PFSK-1 (cell line): ENCODE measurements around the gene FBN3.

Source experiments
- FOXP2 ChIP-seq: optimal IDR thresholded peaks from 2 replicates; pipeline ENCODE3; 2011; ENCODE audit warnings: borderline replicate concordance, control low read depth, inconsistent platforms; ENCODE audit not compliant: insufficient read depth; ENCODE audit errors: extremely low read length, extremely low read depth
- POLR2AphosphoS5 ChIP-seq: IDR thresholded peaks from 2 replicates; pipeline ENCODE4 v1.6.1; 2012; ENCODE audit warnings: low read depth, mild to moderate bottlenecking, control low read depth, low read length, moderate library complexity
- SIN3A ChIP-seq: IDR thresholded peaks from 2 replicates; pipeline ENCODE4 v1.6.1; 2012; ENCODE audit warnings: mild to moderate bottlenecking, low read length, moderate library complexity, borderline replicate concordance; ENCODE audit not compliant: insufficient read depth
- TAF1 ChIP-seq: IDR thresholded peaks from 2 replicates; pipeline ENCODE4 v1.6.1; 2012; ENCODE audit warnings: low read length, control low read depth, borderline replicate concordance; ENCODE audit not compliant: insufficient read depth
- TF ChIP-seq, protein P1 (sequence below), 2 experiments: IDR thresholded peaks; 2 replicates each; pipeline versions ENCODE4 v1.6.1 to v1.8.0; 2011 to 2012; ENCODE audit warnings: low read depth in 2 of 2, low read length in 2 of 2, control low read depth in 1 of 2, inconsistent platforms in 1 of 2, mild to moderate bottlenecking in 1 of 2, moderate library complexity in 1 of 2; ENCODE audit not compliant: insufficient read depth in 1 of 2

FBN3 gene

DNA sequence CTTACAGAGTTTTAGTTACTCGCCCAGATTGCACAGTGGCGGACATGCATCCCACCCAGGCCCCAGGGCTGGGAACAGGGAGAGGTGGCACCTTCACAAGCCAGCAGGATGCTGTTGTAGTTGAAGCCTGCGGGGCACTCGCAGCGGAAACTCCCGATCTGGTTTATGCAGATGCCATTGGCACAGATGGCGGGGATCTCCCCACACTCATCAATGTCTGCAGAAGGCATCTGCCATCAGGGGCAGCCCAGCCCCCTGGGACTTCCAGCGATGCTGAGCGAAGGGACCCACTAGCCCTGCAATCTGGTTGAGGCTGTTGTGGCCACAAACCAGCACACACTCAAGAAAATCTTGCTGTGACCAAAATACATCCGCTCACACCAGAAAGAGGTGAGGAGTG is 52.2 kb downstream of the FBN3 start:
- TF ChIP-seq TAF1 (no peak), FOXP2 (no peak), SIN3A (no peak), POLR2AphosphoS5 (no peak)

DNA sequence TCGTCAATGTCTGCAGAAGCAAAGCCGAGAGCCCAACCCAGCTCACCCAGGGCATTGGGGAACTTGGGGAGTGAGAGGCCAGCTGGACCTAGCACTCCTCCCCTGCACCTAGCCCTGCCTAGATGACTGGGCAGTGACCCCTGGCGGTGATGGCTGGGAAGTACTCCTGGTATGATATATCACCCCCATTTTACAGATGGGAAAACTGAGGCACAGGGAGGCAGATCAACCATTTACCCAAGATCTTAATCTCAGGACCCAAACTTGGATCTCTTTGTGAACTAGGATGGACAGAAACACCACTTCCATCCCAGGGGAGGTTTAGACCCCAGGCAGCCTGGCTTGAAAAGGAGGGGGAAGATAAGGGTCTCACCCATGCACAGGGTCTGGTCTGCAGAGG is 53.3 kb downstream of the FBN3 start:
- TF ChIP-seq POLR2AphosphoS5 (no peak), FOXP2 (no peak), SIN3A (no peak), TAF1 (no peak)
- TF ChIP-seq, protein P1, sequence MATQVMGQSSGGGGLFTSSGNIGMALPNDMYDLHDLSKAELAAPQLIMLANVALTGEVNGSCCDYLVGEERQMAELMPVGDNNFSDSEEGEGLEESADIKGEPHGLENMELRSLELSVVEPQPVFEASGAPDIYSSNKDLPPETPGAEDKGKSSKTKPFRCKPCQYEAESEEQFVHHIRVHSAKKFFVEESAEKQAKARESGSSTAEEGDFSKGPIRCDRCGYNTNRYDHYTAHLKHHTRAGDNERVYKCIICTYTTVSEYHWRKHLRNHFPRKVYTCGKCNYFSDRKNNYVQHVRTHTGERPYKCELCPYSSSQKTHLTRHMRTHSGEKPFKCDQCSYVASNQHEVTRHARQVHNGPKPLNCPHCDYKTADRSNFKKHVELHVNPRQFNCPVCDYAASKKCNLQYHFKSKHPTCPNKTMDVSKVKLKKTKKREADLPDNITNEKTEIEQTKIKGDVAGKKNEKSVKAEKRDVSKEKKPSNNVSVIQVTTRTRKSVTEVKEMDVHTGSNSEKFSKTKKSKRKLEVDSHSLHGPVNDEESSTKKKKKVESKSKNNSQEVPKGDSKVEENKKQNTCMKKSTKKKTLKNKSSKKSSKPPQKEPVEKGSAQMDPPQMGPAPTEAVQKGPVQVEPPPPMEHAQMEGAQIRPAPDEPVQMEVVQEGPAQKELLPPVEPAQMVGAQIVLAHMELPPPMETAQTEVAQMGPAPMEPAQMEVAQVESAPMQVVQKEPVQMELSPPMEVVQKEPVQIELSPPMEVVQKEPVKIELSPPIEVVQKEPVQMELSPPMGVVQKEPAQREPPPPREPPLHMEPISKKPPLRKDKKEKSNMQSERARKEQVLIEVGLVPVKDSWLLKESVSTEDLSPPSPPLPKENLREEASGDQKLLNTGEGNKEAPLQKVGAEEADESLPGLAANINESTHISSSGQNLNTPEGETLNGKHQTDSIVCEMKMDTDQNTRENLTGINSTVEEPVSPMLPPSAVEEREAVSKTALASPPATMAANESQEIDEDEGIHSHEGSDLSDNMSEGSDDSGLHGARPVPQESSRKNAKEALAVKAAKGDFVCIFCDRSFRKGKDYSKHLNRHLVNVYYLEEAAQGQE (IDR thresholded peaks at IDR 0.05; ENCODE audit: insufficient read depth in 1 of 2, low read depth in 2 of 2, low read length in 2 of 2): no peak

DNA sequence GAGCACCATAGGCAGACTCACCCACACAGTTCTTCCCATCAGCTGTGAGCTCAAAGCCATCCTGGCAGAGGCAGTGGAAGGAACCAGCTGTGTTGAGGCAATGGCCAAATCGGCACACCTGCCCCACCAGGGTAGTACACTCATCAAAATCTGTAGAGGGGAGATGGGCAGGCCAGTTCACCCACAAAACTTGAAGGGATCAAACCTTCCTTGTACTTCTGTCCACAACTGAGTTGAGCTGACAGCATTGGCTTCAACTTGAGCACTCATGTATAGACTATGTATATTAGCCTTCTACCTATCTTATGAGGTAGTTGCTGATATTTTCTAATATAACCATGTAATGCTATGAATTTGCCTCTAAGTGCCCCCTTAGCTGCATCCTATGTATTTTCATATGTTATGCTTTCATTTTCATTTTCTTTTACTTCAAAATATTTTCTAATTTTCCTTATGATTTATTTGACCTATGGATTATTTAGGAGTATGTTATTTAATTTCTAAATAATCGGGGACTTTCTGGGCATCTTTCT is 54.0 kb downstream of the FBN3 start:
- TF ChIP-seq FOXP2: no peak
- TF ChIP-seq SIN3A: no peak
- TF ChIP-seq TAF1: no peak
- no peak for TF ChIP-seq POLR2AphosphoS5
- TF ChIP-seq, protein P1 (IDR thresholded peaks at IDR 0.05; ENCODE audit: insufficient read depth in 1 of 2, low read depth in 2 of 2, low read length in 2 of 2): no peak

DNA sequence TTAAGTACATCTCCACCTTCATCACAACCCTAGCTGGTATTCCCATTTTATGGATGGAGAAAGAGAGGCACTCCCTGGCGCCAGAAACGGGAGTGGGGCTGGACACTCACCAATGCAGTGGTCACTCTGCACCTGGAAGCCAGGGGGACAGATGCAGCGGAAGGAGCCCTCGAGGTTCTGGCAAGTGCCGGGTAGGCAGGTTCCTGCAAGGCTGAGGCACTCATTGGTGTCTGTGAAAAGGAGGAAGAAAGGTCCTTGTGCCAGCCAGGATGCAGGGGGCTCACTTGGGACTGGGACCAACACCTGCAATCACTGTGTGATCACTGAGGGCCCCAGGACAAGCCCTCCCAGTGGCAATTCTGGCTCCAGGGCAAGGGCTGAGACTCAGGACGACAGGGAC is 55.1 kb downstream of the FBN3 start:
- no peak for TF ChIP-seq SIN3A
- TF ChIP-seq FOXP2: no peak
- no peak for TF ChIP-seq TAF1
- TF ChIP-seq, protein P1 (IDR thresholded peaks at IDR 0.05; ENCODE audit: insufficient read depth in 1 of 2, low read depth in 2 of 2, low read length in 2 of 2): no peak
- no peak for TF ChIP-seq POLR2AphosphoS5

DNA sequence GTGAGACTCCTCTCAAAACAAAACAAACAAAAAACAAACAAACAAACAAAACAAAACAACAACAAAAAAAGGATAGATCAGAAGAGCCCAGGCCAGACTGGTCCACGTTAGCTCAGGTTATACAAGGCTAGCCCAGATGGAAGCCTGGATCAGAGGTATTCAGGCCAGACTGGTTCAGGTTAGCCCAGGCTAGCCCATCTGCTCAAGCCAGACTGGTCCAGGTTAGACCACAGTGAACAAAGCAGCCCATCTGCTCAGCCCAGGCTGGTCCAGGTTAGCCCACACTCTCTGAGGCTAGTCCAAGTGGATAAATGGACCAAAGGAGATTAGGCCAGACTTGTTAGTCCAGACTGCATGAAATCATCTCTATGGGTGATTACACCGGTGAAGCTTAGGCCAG is 55.7 kb downstream of the FBN3 start:
- TF ChIP-seq SIN3A: no peak
- TF ChIP-seq, protein P1 (IDR thresholded peaks at IDR 0.05; ENCODE audit: insufficient read depth in 1 of 2, low read depth in 2 of 2, low read length in 2 of 2): no peak
- no peak for TF ChIP-seq TAF1
- no peak for TF ChIP-seq FOXP2
- TF ChIP-seq POLR2AphosphoS5: no peak
